ENCODE data around the gene STEAP2. TPM values are rescaled to one million over a fixed set of nuclear protein-coding genes. Genes with fewer than 3 reads are reported as not detected.

The STEAP2 gene
- total RNA-seq, 1 experiment from 2014 or later, result 134 TPM

DNA sequence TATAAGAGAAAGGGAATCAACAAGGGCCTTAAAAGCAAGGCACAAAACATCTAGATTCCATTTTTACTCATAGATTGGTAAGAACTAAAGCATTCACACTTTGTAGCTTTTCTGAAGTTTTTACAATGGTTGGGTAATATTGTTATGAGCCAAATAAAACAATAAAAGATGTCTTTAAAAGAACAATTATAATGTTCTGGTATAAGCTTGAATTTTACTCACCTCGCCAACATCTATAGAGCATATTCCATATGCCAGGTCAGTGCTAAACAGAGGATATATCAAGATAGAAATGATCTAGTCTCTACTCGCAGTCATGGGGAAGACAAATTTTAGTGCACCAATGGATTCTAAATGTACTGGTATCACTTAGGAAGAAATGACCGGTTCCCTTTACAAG lies 45.4 kb upstream of the STEAP2 start:
- peaks cover 10% of the 10 kb centered on the region for H3K9me3 ChIP-seq (ENCODE audit: low read depth, low read length, poor library complexity, severe bottlenecking)
- intact Hi-C loops (cut with micrococcal nuclease; ENCODE audit: unreplicated experiment), result no loop called here
- no peak overlapping the region for H3K27ac ChIP-seq (ENCODE audit: low read depth, low read length, poor library complexity, severe bottlenecking)
- no peak for TF ChIP-seq EZH2 (IDR thresholded peaks at IDR 0.05; ENCODE audit: borderline replicate concordance, low read depth, low read length, poor library complexity, severe bottlenecking)
- no peak for TF ChIP-seq CTCF (conservative IDR thresholded peaks at IDR 0.05; ENCODE audit: low read depth, low read length)
- POLR2A ChIA-PET (ENCODE audit: low non-redundant PET), result no interaction called here
- CTCF ChIA-PET, result no interaction called here
- no peak overlapping the region for H3K4me3 ChIP-seq (ENCODE audit: low read depth, low read length, poor library complexity, severe bottlenecking)
- no peaks in the 10 kb centered on the region for H3K27me3 ChIP-seq (replicated peaks; ENCODE audit: insufficient read depth, low read depth, low read length, poor library complexity)
- H3K4me1 ChIP-seq (ENCODE audit: insufficient read depth, low read length, poor library complexity, severe bottlenecking), result no peaks in the 10 kb centered on the region
- H3K36me3 ChIP-seq (ENCODE audit: insufficient read depth, low read length, poor library complexity, severe bottlenecking), result peaks cover 46% of the 10 kb centered on the region
- BruUV-seq (replicated peaks), result no TSS peak
- DNase-seq (ENCODE audit: low spot score), result no peak

- Histone ChIP-seq H3K4me1 (ENCODE audit: insufficient read depth, low read length, poor library complexity, severe bottlenecking) (no peaks in the 10 kb centered on the region), H3K4me3 (ENCODE audit: low read depth, low read length, poor library complexity, severe bottlenecking) (no peak overlapping the region), H3K9me3 (ENCODE audit: low read depth, low read length, poor library complexity, severe bottlenecking) (peaks cover 10% of the 10 kb centered on the region), H3K27ac (ENCODE audit: low read depth, low read length, poor library complexity, severe bottlenecking) (no peak overlapping the region), H3K36me3 (ENCODE audit: insufficient read depth, low read length, poor library complexity, severe bottlenecking) (peaks cover 35% of the 10 kb centered on the region), H3K27me3 (replicated peaks; ENCODE audit: insufficient read depth, low read depth, low read length, poor library complexity) (no peaks in the 10 kb centered on the region)
- ChIA-PET POLR2A (ENCODE audit: low non-redundant PET) (no interaction called here), CTCF (no interaction called here)
- TF ChIP-seq CTCF (conservative IDR thresholded peaks at IDR 0.05; ENCODE audit: low read depth, low read length) (no peak), EZH2 (IDR thresholded peaks at IDR 0.05; ENCODE audit: borderline replicate concordance, low read depth, low read length, poor library complexity, severe bottlenecking) (no peak)
- no peak for DNase-seq (ENCODE audit: low spot score)
- intact Hi-C loops (cut with micrococcal nuclease; ENCODE audit: unreplicated experiment), result no loop called here
- BruUV-seq (replicated peaks), result no TSS peak
These were observed 44.2 kb upstream of the STEAP2 start for GRCh38 chr7:90167361-90167760.

DNA sequence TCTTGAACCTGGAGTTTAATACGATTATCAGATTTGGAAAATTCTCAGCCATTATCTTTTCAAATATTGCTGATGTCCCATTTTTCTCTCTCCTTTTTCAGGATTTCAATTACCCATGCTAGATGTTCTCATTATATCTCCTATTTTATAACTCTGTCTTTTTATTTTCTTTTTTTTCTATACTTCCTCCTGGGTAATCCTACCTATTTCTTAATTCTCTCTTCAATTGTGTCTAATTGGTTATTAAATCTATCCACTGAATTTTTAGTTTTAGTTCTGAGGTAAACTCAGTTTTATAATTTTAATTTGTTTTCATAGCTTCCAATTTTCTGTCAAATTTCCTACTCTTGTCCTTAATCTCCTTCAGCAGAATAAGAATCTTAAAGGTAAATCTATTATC lies 41.6 kb upstream of the STEAP2 start:
- intact Hi-C loops (cut with micrococcal nuclease; ENCODE audit: unreplicated experiment), result no loop called here
- no TSS peak for BruUV-seq (replicated peaks)

More for the DNA sequence above, 41.6 kb upstream of the STEAP2 start:
- Histone ChIP-seq H3K4me3 (ENCODE audit: low read depth, low read length, poor library complexity, severe bottlenecking) (no peak overlapping the region), H3K27ac (ENCODE audit: low read depth, low read length, poor library complexity, severe bottlenecking) (no peak overlapping the region), H3K9me3 (ENCODE audit: low read depth, low read length, poor library complexity, severe bottlenecking) (peaks cover 10% of the 10 kb centered on the region), H3K27me3 (replicated peaks; ENCODE audit: insufficient read depth, low read depth, low read length, poor library complexity) (no peaks in the 10 kb centered on the region), H3K36me3 (ENCODE audit: insufficient read depth, low read length, poor library complexity, severe bottlenecking) (peaks cover 10% of the 10 kb centered on the region), H3K4me1 (ENCODE audit: insufficient read depth, low read length, poor library complexity, severe bottlenecking) (no peaks in the 10 kb centered on the region)
- CTCF ChIA-PET, result no interaction called here
- POLR2A ChIA-PET (ENCODE audit: low non-redundant PET), result no interaction called here
- TF ChIP-seq EZH2 (IDR thresholded peaks at IDR 0.05; ENCODE audit: borderline replicate concordance, low read depth, low read length, poor library complexity, severe bottlenecking) (no peak), CTCF (conservative IDR thresholded peaks at IDR 0.05; ENCODE audit: low read depth, low read length) (no peak)
- DNase-seq (ENCODE audit: low spot score), result no peak
